ENCODE measurements around the gene ZNF493.

The ZNF493 gene

GRCh38 chr19:21463449-21464105, 66.6 kb downstream of the ZNF493 start:
- peak in 2 of 3 donors; percentile 2 to 14 for DNase-seq

- DNase-seq = no peak
Measured at GRCh38 chr19:21466627-21467026, 69.7 kb downstream of the ZNF493 start.

GRCh38 chr19:21468791-21469190, 71.9 kb downstream of the ZNF493 start:
- DNase-seq = no peak

GRCh38 chr19:21472507-21472906, 75.6 kb downstream of the ZNF493 start:
- no peak for DNase-seq

- DNase-seq = peak; percentile 78 to 92 (median 86)
Measured at GRCh38 chr19:21474671-21475181, 77.8 kb downstream of the ZNF493 start.

All from suppressor macrophage treated with lipopolysaccharide for 1 hour (primary cell).